GM12892 (cell line): ENCODE data around the gene GLA.

Experiments
- DNase-seq: peaks from one replicate; pipeline ENCODE4 v3.0.0; 2011; ENCODE audit not compliant: insufficient read length
- FAIRE-seq: peaks from 2 replicates; lab custom pipeline; 2011; peaks lifted over from hg19 to GRCh38; lab: Jason Lieb, UNC
- POLR2A ChIP-seq: IDR thresholded peaks from 2 replicates; pipeline ENCODE4 v1.6.1; 2011; ENCODE audit warnings: low read depth, low read length, control low read depth
- POLR2AphosphoS5 ChIP-seq: IDR thresholded peaks from 2 replicates; pipeline ENCODE4 v1.6.1; 2011; ENCODE audit warnings: low read depth, low read length, control low read depth
- TAF1 ChIP-seq: IDR thresholded peaks from 2 replicates; pipeline ENCODE4 v1.6.1; 2011; ENCODE audit warnings: low read depth, mild to moderate bottlenecking, control low read depth, low read length, borderline replicate concordance

The GLA gene

DNA sequence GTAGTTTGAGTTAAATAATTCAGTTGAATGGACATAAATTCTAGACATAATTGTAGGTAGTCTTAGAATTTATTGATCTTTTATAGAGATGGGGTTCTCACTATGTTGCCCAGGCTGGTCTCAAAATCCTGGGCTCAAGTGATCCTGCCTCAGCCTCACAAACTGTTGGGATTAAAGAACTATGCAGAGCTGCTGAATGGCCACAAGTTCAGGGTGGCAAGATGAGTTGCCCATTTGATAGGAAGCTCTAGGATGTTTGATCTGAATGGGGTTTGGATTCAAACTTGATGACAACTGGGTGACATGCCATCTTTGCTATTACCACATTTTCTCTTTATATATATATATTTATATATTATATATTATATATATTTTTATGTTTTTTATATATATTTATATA is 13.4 kb downstream of the GLA start:
- FAIRE-seq (no peak), DNase-seq (no peak)
- TF ChIP-seq TAF1 (no peak), POLR2A (no peak), POLR2AphosphoS5 (no peak)

DNA sequence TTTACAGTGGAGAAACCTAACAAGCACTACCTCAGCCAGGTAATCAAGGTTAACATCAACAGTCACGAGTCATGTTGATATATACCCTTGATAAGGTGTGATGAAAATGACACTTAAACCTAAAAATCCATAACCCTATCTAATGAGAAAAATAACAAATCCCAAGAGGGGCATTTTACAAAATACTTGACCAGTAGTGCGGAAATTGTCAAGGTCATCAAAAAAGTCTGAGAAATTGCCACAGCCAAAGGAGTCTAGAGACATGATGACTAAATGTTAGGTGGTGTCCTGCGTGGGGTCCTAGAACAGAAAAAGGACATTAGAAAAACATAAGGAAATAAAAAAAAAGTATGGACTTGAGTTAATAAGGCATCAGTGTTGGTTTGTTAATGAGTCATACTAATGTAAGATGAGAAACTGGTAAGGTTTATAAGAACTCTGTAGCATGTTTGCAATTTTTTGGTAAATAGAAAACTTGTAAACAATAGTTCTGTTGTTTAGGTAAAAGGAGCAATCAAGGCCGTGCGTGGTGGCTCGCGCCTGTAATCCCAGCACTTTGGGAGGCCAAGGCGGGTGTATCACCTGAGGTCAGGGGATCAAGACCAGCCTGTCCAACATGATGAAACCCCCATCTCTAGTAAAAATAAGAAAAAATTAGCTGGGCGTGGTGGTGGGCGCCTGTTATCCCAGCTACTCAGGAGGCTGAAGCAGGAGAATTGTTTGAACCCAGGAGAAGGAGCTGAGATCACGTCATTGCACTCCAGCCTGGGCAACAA is 14.0 kb downstream of the GLA start:
- no peak for FAIRE-seq
- TF ChIP-seq POLR2A (no peak; the same call in 1 of the 2 replicates), TAF1 (no peak), POLR2AphosphoS5 (no peak)
- no peak for DNase-seq

DNA sequence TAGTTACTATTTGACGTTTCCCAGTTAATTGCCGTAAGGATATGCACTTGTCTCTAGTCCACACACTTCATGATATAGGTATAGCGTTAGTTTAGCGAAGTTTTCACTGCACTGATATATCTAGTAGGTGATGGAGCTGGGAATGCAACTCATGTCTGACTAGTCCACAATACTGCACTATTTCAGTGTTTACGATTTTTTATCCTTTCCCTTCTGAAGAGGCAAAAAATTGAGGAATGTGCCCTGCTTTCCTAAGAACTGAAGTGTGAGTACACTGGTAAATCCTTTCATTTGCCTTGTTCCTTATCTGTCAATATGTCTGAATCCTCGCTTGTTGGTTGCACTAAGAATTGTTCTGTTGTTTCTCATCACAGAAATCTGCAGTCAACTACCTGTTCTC is 15.9 kb downstream of the GLA start:
- DNase-seq (no peak), FAIRE-seq (peak; percentile 30)
- TF ChIP-seq TAF1 (no peak), POLR2A (no peak), POLR2AphosphoS5 (no peak)

DNA sequence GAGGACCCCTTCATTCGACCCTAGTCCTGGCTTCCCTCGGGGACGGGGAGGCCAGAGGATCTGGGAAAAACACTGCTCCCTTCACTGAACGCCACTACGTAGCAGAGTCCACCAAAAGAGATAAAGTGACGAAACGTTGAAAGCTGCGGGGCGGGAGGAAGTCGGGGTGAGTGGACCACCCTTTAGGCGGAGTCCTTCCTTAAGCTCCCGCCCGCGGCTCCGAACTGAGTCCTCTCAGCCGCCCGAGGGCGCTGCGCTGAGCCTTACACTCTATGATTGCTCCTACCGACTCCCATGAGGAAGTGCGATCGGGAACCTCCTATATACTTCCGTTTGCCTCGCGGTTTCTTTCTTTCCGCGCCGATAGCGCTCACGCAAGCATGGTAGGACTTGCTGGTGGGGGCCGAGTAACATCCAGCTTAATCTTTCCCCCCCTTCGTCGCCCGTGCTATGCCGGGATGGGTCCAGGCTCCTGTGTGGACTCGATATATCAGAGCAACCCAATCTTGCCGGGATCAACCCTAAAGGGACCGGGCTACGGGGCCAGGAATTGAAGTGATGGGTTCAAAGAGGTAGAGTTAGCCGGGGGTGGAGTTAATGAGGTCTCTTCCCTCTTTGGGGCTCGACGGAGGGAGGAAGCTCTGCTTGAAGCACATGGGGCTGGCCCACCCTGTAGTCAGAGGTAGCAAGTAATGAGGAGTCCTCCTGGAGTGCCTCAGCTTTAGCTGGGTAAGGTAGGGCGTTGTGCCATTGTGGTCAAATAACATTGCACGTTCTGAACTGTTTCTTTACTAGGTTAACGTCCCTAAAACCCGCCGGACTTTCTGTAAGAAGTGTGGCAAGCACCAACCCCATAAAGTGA is 16.8 kb downstream of the GLA start, which contains the start of gene RPL36A:
TSS of gene RPL36A (plus strand) at position 348 of the 862 bp plus-strand sequence. CDS start at position 381, 33 bp downstream.
- FAIRE-seq (peak; percentile 86), DNase-seq (no peak)
- TF ChIP-seq TAF1 = peak; percentile 98
- peak; percentile 97 for TF ChIP-seq POLR2A
- peak; percentile 98 for TF ChIP-seq POLR2AphosphoS5

DNA sequence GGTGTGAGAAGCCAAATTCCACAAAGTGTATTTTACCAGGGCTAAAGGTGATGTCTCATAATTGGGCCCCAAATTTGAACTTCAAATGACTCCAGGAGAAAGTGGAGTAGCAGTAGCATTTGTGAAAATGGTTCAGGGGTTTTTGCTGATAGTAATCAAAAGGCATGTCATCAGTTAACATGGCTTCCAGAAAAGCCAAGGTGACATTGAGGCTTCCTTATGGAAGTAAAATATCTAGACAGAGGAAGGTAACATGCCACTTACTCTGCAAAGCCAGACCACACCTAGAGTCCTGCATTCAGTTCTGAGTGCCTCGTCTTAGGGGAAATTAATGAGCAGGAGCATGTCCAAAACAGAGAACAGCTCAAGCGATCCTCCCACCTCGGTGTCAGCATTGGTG is 19.1 kb downstream of the GLA start:
- no peak for TF ChIP-seq POLR2AphosphoS5
- TF ChIP-seq POLR2A = no peak
- no peak for FAIRE-seq
- DNase-seq = no peak

DNA sequence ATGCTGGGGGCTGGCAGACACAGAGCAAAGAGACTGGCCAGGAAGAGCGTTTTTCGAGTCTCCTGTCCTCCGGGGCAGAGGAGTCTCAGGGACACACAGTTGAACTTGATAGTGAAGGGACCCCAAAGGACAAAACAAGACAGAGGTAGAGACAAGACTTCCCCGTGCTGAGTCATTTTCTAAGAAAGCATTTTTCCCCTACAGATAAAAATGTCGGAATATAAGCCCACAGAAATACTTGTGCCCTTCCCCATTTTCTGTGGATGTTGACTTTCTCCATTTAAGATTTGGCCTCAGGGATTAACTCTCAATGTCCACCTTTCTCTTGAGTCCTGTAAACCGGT is 21.2 kb downstream of the GLA start:
- DNase-seq (no peak), FAIRE-seq (no peak)
- TF ChIP-seq POLR2A = no peak
- TF ChIP-seq TAF1 = no peak
- TF ChIP-seq POLR2AphosphoS5 = no peak

DNA sequence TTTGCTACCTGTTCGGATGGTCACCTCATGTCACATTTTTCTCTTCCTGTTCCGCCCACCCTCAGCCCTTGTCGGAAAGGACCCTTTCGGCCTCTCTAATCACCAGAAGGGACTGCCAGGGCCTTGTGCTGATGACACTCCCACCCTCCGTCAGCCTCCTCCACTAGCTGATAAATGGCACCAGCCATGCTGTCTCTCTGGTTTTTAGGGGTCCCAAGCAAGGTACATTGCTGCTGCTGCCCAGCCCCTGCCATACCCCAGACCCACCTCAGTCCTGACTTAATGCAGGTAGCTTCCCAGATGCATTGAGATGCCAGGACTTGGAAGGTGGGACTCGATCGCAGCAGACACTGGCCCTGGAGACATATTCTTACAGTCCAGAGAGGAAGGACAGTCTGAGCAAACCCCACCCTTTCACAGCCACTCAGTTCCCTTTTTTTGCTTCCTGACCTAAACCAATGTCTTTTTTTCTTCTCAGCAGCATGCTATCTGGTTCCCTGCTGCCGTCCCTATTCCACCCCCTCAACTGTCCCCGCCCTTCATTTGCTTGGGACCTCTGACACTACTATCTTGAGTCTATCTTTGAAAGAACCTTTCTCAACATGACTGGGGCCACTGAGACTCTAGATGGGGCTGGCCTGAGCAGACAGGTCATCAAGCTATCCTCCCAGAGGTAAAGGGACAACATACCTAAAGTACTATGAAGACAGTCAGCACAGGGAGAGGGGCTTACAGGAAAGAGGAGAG is 21.8 kb downstream of the GLA start, which contains the start of gene BTK:
TSS of gene BTK (minus strand) at position 397 of the 747 bp plus-strand sequence. CDS start 10,907 bp downstream, outside the sequence.
- TF ChIP-seq POLR2A (peak; percentile 83), POLR2AphosphoS5 (peak; percentile 74), TAF1 (peak; percentile 52; the same call in 1 of the 2 replicates)
- FAIRE-seq (peak; percentile 93), DNase-seq (no peak)

DNA sequence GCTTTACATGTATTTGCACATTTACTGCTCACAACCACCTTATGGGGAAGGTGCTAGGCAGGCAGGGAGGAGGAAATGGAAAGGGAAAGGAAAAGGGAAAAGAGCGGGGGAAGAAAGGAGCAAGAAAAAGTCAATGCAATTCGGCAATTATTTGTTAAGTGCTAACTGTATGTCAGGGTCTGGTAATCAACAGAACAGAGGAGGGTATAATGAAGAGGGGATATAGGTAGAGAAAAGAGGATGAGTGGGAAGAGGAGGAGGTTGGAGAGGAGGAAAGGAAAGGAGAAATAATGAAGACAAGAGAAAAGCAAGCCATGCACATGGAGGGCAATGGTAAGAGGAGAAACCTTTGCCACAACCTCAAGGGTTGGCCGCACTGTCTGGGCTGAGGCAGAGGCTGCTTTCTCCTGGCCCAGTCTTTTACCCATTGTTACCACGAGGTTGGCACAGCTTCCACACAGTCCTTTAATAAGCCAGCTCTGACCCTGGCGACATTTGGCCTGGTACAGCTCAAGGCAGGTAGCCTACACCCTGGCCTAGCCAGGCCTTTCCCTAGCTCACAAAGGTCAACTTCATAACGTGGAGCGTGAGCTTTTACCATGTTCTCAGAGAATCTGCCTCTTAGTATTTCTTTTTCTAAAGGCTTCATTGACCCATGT is 22.6 kb downstream of the GLA start:
- FAIRE-seq (peak; percentile 61), DNase-seq (no peak)
- TF ChIP-seq TAF1 = no peak
- no peak for TF ChIP-seq POLR2AphosphoS5
- TF ChIP-seq POLR2A = no peak

DNA sequence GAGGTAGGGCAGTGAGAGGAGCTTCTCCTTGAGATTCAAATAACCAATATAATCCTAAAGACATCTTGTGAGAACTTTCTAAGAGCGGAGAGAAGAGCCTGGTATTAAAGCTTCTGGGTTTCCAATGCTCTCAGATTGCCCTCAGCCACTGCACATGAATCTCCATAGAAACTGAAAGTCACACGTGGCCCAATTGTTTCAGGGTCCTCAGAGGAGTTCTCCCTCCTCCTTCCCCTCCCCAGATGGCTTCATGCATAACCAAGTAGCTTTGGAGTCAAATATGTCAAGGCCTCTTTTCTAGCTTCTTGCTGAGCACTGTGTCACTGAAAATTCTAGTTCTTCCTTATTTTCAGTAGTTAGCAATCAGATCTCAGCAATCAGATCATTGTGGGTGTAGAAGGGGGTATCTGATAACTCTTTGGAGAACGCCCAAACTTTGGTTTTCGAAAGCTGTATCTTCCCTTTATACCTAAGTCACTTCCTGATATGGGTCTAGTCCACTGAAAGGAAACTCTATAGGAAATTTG is 24.0 kb downstream of the GLA start:
- TF ChIP-seq POLR2AphosphoS5 = no peak
- no peak for TF ChIP-seq POLR2A
- no peak for TF ChIP-seq TAF1
- FAIRE-seq (peak; percentile 53), DNase-seq (no peak)

DNA sequence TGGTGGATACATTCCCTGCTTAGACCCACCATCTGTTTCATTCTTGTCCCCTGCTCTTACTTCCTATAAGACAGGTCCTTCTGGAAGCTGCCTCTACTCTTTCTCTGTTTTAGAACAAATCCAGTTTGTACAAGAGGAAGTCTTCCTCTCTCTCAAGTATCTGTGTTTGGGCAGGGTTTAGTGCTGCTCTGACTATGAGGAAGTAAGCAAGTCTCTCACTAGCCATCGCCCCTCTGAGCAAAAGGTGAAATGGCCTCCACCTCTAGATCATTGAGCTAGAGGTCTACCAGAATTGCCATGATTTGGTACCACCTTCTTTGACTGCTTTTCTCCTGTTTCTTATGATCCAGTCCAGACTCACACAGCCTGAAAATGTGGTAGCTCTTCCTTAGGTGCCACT is 30.2 kb downstream of the GLA start:
- TF ChIP-seq POLR2A (no peak), TAF1 (no peak), POLR2AphosphoS5 (no peak)
- FAIRE-seq (no peak), DNase-seq (no peak)
